Skeletal muscle cell (primary cell): ENCODE results near the gene COX5A.

Experiments
- DNase-seq: peaks from one replicate; pipeline ENCODE4 v3.0.0-alpha.2; 2010; ENCODE audit warnings: low read depth
- H3K4me3 ChIP-seq: 2 replicates; pipeline ENCODE4 v1.5.1; 2011; ENCODE audit warnings: low read depth, mild to moderate bottlenecking, control low read depth, low read length, moderate library complexity

COX5A gene

GRCh38 chr15:74937590-74938371, at the start of gene COX5A:
COX5A (minus strand) TSS chr15:74938073; CDS start chr15:74938014, 59 bp downstream.
- DNase-seq: peak; percentile 92
- peak within 1 kb of the TSS; percentile 96 for H3K4me3 ChIP-seq

GRCh38 chr15:74983725-74984231, 45.9 kb upstream of the COX5A start:
- no peak for DNase-seq
- H3K4me3 ChIP-seq: no peak overlapping the region

GRCh38 chr15:74982183-74982582, 44.3 kb upstream of the COX5A start:
- no peak overlapping the region for H3K4me3 ChIP-seq
- DNase-seq: no peak

GRCh38 chr15:74978503-74978902, 40.6 kb upstream of the COX5A start:
- H3K4me3 ChIP-seq: no peak overlapping the region
- no peak for DNase-seq

GRCh38 chr15:74978077-74978476, 40.2 kb upstream of the COX5A start:
- no peak overlapping the region for H3K4me3 ChIP-seq
- DNase-seq: no peak

GRCh38 chr15:74977599-74977998, 39.7 kb upstream of the COX5A start:
- DNase-seq: no peak
- no peak overlapping the region for H3K4me3 ChIP-seq

GRCh38 chr15:74976159-74976558, 38.3 kb upstream of the COX5A start:
- H3K4me3 ChIP-seq: no peak overlapping the region
- DNase-seq: no peak

- no peak overlapping the region for H3K4me3 ChIP-seq
Observed at GRCh38 chr15:74967670-74968069, 29.8 kb upstream of the COX5A start.

GRCh38 chr15:74964794-74965193, 26.9 kb upstream of the COX5A start:
- no peak for DNase-seq
- H3K4me3 ChIP-seq: no peak overlapping the region

More at GRCh38 chr15:74967670-74968069, 29.8 kb upstream of the COX5A start:
- DNase-seq: no peak

- H3K4me3 ChIP-seq: no peak overlapping the region
- DNase-seq: no peak
Observed at GRCh38 chr15:74963213-74963612, 25.3 kb upstream of the COX5A start.

GRCh38 chr15:74962671-74963070, 24.8 kb upstream of the COX5A start:
- DNase-seq: no peak
- H3K4me3 ChIP-seq: no peak overlapping the region

- H3K4me3 ChIP-seq: no peak overlapping the region
- DNase-seq: no peak
Observed at GRCh38 chr15:74962219-74962618, 24.3 kb upstream of the COX5A start.

- H3K4me3 ChIP-seq: no peak overlapping the region
- DNase-seq: no peak
Observed at GRCh38 chr15:74961616-74962015, 23.7 kb upstream of the COX5A start.

GRCh38 chr15:74960995-74961588, 23.2 kb upstream of the COX5A start:
- DNase-seq: no peak
- H3K4me3 ChIP-seq: no peak overlapping the region

GRCh38 chr15:74960286-74960685, 22.4 kb upstream of the COX5A start:
- no peak overlapping the region for H3K4me3 ChIP-seq
- DNase-seq: no peak

GRCh38 chr15:74959586-74959939, 21.7 kb upstream of the COX5A start:
- DNase-seq: no peak
- H3K4me3 ChIP-seq: peak overlapping the region; percentile 56

GRCh38 chr15:74958908-74959585, 21.2 kb upstream of the COX5A start:
- peak overlapping the region; percentile 56 for H3K4me3 ChIP-seq
- no peak for DNase-seq

GRCh38 chr15:74958320-74958907, 20.5 kb upstream of the COX5A start:
- peak overlapping the region; percentile 56 for H3K4me3 ChIP-seq
- DNase-seq: no peak

GRCh38 chr15:74957476-74958035, 19.7 kb upstream of the COX5A start:
- H3K4me3 ChIP-seq: peak overlapping the region; percentile 56
- DNase-seq: no peak
